HFFc6 (cell line): ENCODE data around the gene SLC51B. TPM values are rescaled to one million over a fixed set of nuclear protein-coding genes. Genes with fewer than 3 reads are reported as not detected.

Experiments
- DNase-seq: peaks from one replicate; pipeline ENCODE4 v3.0.0-alpha.2; 2018
- H3K27ac Mint-ChIP-seq: 2 replicates; pipeline ENCODE4 v1.8.0; 2020; ENCODE audit warnings: mild to moderate bottlenecking, mixed read lengths
- H3K27me3 Mint-ChIP-seq: 2 replicates; pipeline ENCODE4 v1.8.0; 2021; ENCODE audit warnings: mild to moderate bottlenecking, moderate library complexity, mixed read lengths; ENCODE audit not compliant: insufficient read depth
- H3K36me3 Mint-ChIP-seq: 2 replicates; pipeline ENCODE4 v1.8.0; 2021; ENCODE audit warnings: low read depth, mixed read lengths
- H3K4me1 Mint-ChIP-seq: 2 replicates; pipeline ENCODE4 v1.8.0; 2020; ENCODE audit warnings: low read depth, mixed read lengths
- H3K4me3 Mint-ChIP-seq: 2 replicates; pipeline ENCODE4 v1.8.0; 2020; ENCODE audit warnings: mild to moderate bottlenecking, moderate library complexity, mixed read lengths
- H3K9me3 Mint-ChIP-seq: 2 replicates; pipeline ENCODE4 v1.8.0; 2020; ENCODE audit warnings: mild to moderate bottlenecking, mixed read lengths
- total RNA-seq, 6 experiments: library from RNA; stranded (reverse); fragmentation: NEBNext Ultra II Directional; extraction: Animal tissue kit (Norgen Biotek cat#: 25700); gene quantifications; 2 replicates in 1 of 6; 3 replicates in 5 of 6; pipeline ENCODE4 v1.2.3, GENCODE V29; 2021
- TF ChIP-seq, protein P1 (sequence below): fragments of 200-600 bp; sonication (generic); IDR thresholded peaks from 2 replicates; pipeline ENCODE4 v1.5.0; 2021; ENCODE audit warnings: antibody characterized with exemption, mild to moderate bottlenecking

SLC51B gene
- total RNA-seq, 6 experiments from 2014 or later = not detected

DNA sequence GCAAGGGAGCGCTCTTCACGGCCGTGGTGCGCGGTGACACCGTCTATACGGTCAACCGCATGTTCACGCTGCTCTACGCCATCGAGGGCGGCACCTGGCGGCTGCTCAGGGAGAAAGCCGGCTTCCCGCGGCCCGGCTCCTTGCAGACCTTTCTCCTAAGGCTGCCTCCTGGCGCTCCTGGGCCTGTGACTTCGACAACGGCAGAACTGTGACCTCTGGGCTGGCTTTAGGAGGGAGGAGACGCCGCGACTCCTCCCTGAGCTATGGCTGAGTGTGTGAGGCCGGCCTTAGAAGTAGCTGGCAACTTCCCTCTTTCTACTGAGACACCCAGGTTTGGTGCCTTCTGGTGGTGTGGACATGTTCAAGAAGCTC is 32.8 kb downstream of the SLC51B start:
- no peak overlapping the region for H3K4me3 Mint-ChIP-seq
- no peaks in the 10 kb centered on the region for H3K36me3 Mint-ChIP-seq
- DNase-seq = no peak
- no peaks in the 10 kb centered on the region for H3K9me3 Mint-ChIP-seq
- TF ChIP-seq, protein P1, sequence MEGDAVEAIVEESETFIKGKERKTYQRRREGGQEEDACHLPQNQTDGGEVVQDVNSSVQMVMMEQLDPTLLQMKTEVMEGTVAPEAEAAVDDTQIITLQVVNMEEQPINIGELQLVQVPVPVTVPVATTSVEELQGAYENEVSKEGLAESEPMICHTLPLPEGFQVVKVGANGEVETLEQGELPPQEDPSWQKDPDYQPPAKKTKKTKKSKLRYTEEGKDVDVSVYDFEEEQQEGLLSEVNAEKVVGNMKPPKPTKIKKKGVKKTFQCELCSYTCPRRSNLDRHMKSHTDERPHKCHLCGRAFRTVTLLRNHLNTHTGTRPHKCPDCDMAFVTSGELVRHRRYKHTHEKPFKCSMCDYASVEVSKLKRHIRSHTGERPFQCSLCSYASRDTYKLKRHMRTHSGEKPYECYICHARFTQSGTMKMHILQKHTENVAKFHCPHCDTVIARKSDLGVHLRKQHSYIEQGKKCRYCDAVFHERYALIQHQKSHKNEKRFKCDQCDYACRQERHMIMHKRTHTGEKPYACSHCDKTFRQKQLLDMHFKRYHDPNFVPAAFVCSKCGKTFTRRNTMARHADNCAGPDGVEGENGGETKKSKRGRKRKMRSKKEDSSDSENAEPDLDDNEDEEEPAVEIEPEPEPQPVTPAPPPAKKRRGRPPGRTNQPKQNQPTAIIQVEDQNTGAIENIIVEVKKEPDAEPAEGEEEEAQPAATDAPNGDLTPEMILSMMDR = peak; percentile 51
- peaks cover 28% of the 10 kb centered on the region for H3K27me3 Mint-ChIP-seq
- H3K27ac Mint-ChIP-seq = no peak overlapping the region
- peaks cover 8% of the 10 kb centered on the region for H3K4me1 Mint-ChIP-seq

DNA sequence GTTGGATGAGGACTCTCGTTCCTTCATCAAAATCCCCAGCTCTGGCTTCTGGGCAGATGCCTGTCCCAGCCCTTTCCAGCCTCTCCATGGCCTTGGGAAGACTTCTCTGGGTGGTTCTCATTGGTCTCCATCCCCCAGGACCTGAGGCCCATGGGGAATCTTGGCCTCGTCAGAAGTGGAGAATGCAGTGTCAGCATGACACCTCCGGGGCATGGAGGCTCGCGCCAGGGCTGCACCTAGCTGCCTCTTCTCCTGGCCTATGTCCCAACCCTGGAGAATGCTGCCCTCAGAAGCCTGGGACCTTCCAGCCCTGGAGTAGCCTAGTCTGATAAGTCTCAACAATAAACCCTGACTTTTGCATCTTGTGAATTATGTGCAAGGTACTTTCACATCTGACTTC is 34.4 kb downstream of the SLC51B start:
- Mint-ChIP-seq H3K27me3 (peaks cover 28% of the 10 kb centered on the region), H3K4me1 (peaks cover 10% of the 10 kb centered on the region), H3K4me3 (no peak overlapping the region), H3K9me3 (no peaks in the 10 kb centered on the region), H3K27ac (no peak overlapping the region), H3K36me3 (no peaks in the 10 kb centered on the region)
- no peak for DNase-seq
- TF ChIP-seq, protein P1 = no peak

DNA sequence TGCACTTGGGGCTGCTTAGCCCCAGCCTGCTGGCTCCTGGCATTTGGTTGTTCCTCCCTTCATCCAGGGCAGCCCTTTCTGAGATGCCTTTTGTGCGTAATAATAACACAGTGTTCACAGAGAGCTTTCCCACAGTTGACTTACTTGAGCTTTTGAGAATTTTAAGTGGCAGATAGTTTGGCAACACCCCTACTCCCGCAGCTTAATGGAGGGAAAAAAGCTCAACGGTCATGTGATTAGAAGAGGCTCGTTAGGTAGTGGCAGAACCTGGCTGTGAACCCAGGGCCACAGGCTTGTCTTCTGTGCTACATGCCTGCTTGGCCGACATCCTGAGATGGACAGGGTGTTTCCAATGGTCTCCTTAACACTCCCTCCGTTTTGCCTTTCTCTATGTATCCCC is 36.1 kb downstream of the SLC51B start:
- TF ChIP-seq, protein P1 = no peak
- no peak for DNase-seq
- Mint-ChIP-seq H3K27ac (no peak overlapping the region), H3K36me3 (no peaks in the 10 kb centered on the region), H3K27me3 (peaks cover 40% of the 10 kb centered on the region), H3K4me3 (no peak overlapping the region), H3K4me1 (peaks cover 16% of the 10 kb centered on the region), H3K9me3 (no peaks in the 10 kb centered on the region)

DNA sequence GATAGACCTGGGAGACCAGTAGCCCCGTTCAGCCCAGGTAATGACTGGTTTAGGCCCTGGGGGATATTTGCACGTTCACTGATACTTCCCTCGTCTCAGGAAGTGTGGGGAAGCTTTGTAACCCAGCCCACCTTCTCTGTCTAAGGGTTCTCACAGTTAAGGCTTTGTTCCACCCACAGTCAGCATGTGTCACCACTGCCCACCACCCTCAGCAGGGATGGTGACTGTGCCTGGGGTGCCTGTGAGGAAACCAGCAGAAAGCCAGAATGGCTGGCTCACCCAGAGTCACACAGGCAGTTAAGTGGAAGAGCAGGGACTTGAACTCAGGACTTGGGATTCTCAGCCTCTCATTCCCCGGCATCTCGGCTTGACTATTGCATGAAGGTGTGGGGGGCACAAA is 36.6 kb downstream of the SLC51B start:
- Mint-ChIP-seq H3K9me3 (no peaks in the 10 kb centered on the region), H3K4me3 (no peak overlapping the region), H3K27ac (no peak overlapping the region), H3K36me3 (no peaks in the 10 kb centered on the region), H3K4me1 (peaks cover 16% of the 10 kb centered on the region), H3K27me3 (peaks cover 40% of the 10 kb centered on the region)
- TF ChIP-seq, protein P1 = no peak
- DNase-seq = no peak

DNA sequence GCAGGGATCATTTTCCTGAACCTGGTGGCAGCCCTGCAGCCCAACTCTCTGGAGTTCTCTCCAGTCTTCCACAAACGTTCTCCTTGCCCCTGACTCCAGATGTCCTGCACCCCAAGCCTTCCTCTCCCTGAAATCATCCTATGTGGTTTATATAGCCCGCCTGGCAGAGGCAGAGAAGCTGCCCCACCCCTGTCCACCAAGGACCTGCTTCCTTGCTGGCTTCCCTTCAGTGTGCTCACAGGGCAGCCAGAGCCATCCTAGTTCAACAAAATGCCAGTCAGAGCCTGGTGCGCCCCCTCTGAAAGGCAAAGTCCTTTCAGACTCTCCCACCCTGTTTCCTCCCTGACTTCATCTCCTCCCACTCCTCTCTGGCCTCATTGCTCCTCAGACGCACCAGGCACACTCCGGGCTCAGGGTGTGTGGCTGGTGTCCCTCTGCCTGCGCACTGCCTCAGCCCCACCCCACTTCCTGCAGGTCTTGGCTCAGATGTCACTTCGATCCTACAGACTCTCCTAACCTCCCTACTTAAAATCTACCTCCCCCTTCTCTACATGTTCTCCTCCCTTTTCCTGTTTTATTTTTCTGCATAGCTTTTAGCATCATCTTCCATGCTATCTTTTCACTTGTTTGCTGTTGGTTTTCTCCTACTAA is 37.2 kb downstream of the SLC51B start:
- H3K27me3 Mint-ChIP-seq = peaks cover 40% of the 10 kb centered on the region
- DNase-seq = no peak
- H3K4me1 Mint-ChIP-seq = peaks cover 16% of the 10 kb centered on the region
- no peaks in the 10 kb centered on the region for H3K36me3 Mint-ChIP-seq
- no peaks in the 10 kb centered on the region for H3K9me3 Mint-ChIP-seq
- no peak overlapping the region for H3K27ac Mint-ChIP-seq
- H3K4me3 Mint-ChIP-seq = no peak overlapping the region; the same call in 1 of the 2 replicates
- TF ChIP-seq, protein P1 = no peak

DNA sequence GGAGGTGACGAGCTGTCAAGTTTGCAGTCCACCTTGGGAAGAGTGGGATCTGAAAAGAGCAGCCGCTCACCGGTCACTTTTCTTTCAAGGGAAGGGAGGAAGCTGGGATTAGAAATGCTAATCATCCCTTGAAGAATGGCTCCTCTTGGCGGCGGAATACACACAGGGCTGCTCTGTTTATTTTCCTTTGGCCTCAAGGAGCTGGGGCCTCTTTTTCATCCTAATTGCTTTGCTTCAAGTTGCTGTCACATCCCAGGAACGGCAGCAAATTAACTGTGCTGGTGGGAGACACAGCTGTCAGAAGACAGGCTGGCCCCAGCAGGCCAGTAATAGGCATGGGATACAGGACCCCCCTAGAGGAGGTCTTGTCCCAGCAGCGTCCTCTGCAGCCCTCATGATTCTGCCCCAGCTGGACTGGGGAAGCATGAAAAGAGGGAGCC is 38.1 kb downstream of the SLC51B start:
- H3K4me3 Mint-ChIP-seq = no peak overlapping the region
- peaks cover 35% of the 10 kb centered on the region for H3K27me3 Mint-ChIP-seq
- H3K4me1 Mint-ChIP-seq = peaks cover 16% of the 10 kb centered on the region
- no peak overlapping the region for H3K27ac Mint-ChIP-seq
- no peaks in the 10 kb centered on the region for H3K36me3 Mint-ChIP-seq
- no peaks in the 10 kb centered on the region for H3K9me3 Mint-ChIP-seq
- TF ChIP-seq, protein P1 = peak; percentile 45
- DNase-seq = no peak
